ENCODE data around the gene SORCS3.

Gene SORCS3

GRCh38 chr10:104688251-104689042, 47.4 kb downstream of the SORCS3 start:
- H3K23ac ChIP-seq (ENCODE audit: low read length), result no peak overlapping the region
- no peak overlapping the region for H4K5ac ChIP-seq (ENCODE audit: low read length)
- no peak for DNase-seq
- no peak overlapping the region for H3K27ac ChIP-seq (ENCODE audit: low read depth, low read length)
- no peaks in the 10 kb centered on the region for H3K27me3 ChIP-seq (ENCODE audit: insufficient read depth, low read length, poor library complexity)
- H3K9ac ChIP-seq (ENCODE audit: low read length), result no peak overlapping the region
- H2BK15ac ChIP-seq (replicated peaks; ENCODE audit: low read depth), result no peak overlapping the region
- no peak overlapping the region for H3K4me2 ChIP-seq (ENCODE audit: low read length)
- H2AK5ac ChIP-seq (ENCODE audit: low read length), result no peak overlapping the region
- H3K18ac ChIP-seq (ENCODE audit: low read length), result no peak overlapping the region
- H3K4me3 ChIP-seq (ENCODE audit: low read length), result no peak overlapping the region
- H3K36me3 ChIP-seq (ENCODE audit: control insufficient read depth, insufficient read depth, low read length), result no peaks in the 10 kb centered on the region
- no peaks in the 10 kb centered on the region for H3K4me1 ChIP-seq (ENCODE audit: control insufficient read depth, low read depth, low read length)
- H4K8ac ChIP-seq (ENCODE audit: low read depth, low read length), result no peak overlapping the region
- no CpG with 5 or more reads among the region's 18 CpGs for WGBS (ENCODE audit: extremely low coverage, insufficient coverage, low lambda C conversion rate)
- H3K56ac ChIP-seq (ENCODE audit: low read length), result no peak overlapping the region
- H3K79me2 ChIP-seq (ENCODE audit: control insufficient read depth, insufficient read depth, low read length), result no peaks in the 10 kb centered on the region
- no peak overlapping the region for H2BK5ac ChIP-seq (ENCODE audit: low read length)
- no peak overlapping the region for H2BK120ac ChIP-seq (ENCODE audit: low read depth, low read length)
- H3K4ac ChIP-seq (ENCODE audit: low read depth, low read length), result no peak overlapping the region
- H3K79me1 ChIP-seq (ENCODE audit: low read length), result no peaks in the 10 kb centered on the region

DNA sequence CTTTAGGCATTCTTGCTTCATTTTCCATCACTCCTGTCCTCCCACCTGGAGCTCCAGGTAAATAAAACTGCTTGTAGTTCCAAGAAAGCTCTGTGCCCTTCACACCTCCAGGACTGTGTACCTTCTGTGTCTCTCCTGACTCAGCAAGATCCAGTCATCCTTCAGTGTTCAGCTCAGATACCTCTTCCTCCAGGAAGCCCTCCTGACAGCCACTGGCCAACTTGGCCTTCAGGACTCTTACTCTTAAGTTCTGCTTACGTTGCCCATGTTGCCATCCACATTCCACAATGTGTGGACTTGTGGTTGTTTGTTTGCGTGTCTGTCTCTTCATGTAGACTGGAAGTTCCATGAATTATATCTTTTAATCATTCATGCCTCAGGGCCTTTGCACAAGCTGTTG, 48.0 kb downstream of the SORCS3 start:
- Histone ChIP-seq H2AK5ac (ENCODE audit: low read length) (no peak overlapping the region), H3K4me1 (ENCODE audit: control insufficient read depth, low read depth, low read length) (no peaks in the 10 kb centered on the region), H3K4me3 (ENCODE audit: low read length) (no peak overlapping the region), H3K4me2 (ENCODE audit: low read length) (no peak overlapping the region), H3K36me3 (ENCODE audit: control insufficient read depth, insufficient read depth, low read length) (no peaks in the 10 kb centered on the region), H4K8ac (ENCODE audit: low read depth, low read length) (no peak overlapping the region), H3K18ac (ENCODE audit: low read length) (no peak overlapping the region), H3K79me1 (ENCODE audit: low read length) (no peaks in the 10 kb centered on the region), H3K4ac (ENCODE audit: low read depth, low read length) (no peak overlapping the region), H3K56ac (ENCODE audit: low read length) (no peak overlapping the region), H4K5ac (ENCODE audit: low read length) (no peak overlapping the region), H2BK120ac (ENCODE audit: low read depth, low read length) (no peak overlapping the region), H2BK15ac (replicated peaks; ENCODE audit: low read depth) (no peak overlapping the region), H3K27me3 (ENCODE audit: insufficient read depth, low read length, poor library complexity) (no peaks in the 10 kb centered on the region), H3K9ac (ENCODE audit: low read length) (no peak overlapping the region), H3K23ac (ENCODE audit: low read length) (no peak overlapping the region), H2BK5ac (ENCODE audit: low read length) (no peak overlapping the region), H3K79me2 (ENCODE audit: control insufficient read depth, insufficient read depth, low read length) (no peaks in the 10 kb centered on the region), H3K27ac (ENCODE audit: low read depth, low read length) (no peak overlapping the region)
- WGBS (ENCODE audit: extremely low coverage, insufficient coverage, low lambda C conversion rate), result no CpG with 5 or more reads among the region's 2 CpGs
- DNase-seq, result no peak

- H3K4me2 ChIP-seq (ENCODE audit: low read length), result no peak overlapping the region
- no peak overlapping the region for H2BK15ac ChIP-seq (replicated peaks; ENCODE audit: low read depth)
- no peak for DNase-seq
- H3K79me2 ChIP-seq (ENCODE audit: control insufficient read depth, insufficient read depth, low read length), result no peaks in the 10 kb centered on the region
- H3K4me1 ChIP-seq (ENCODE audit: control insufficient read depth, low read depth, low read length), result no peaks in the 10 kb centered on the region
- no peaks in the 10 kb centered on the region for H3K27me3 ChIP-seq (ENCODE audit: insufficient read depth, low read length, poor library complexity)
- no peak overlapping the region for H3K4me3 ChIP-seq (ENCODE audit: low read length)
- H3K27ac ChIP-seq (ENCODE audit: low read depth, low read length), result no peak overlapping the region
- no peaks in the 10 kb centered on the region for H3K36me3 ChIP-seq (ENCODE audit: control insufficient read depth, insufficient read depth, low read length)
- no peak overlapping the region for H3K23ac ChIP-seq (ENCODE audit: low read length)
- H4K8ac ChIP-seq (ENCODE audit: low read depth, low read length), result no peak overlapping the region
- no peak overlapping the region for H2AK5ac ChIP-seq (ENCODE audit: low read length)
- WGBS (ENCODE audit: extremely low coverage, insufficient coverage, low lambda C conversion rate), result no CpG with 5 or more reads among the region's 3 CpGs
- no peak overlapping the region for H2BK5ac ChIP-seq (ENCODE audit: low read length)
- no peak overlapping the region for H3K56ac ChIP-seq (ENCODE audit: low read length)
- no peak overlapping the region for H3K9ac ChIP-seq (ENCODE audit: low read length)
- no peak overlapping the region for H2BK120ac ChIP-seq (ENCODE audit: low read depth, low read length)
- no peak overlapping the region for H4K5ac ChIP-seq (ENCODE audit: low read length)
- no peak overlapping the region for H3K18ac ChIP-seq (ENCODE audit: low read length)
- no peaks in the 10 kb centered on the region for H3K79me1 ChIP-seq (ENCODE audit: low read length)
- H3K4ac ChIP-seq (ENCODE audit: low read depth, low read length), result no peak overlapping the region
Measured at GRCh38 chr10:104689547-104689946, 48.5 kb downstream of the SORCS3 start.

- Histone ChIP-seq H2BK5ac (ENCODE audit: low read length) (no peak overlapping the region), H3K23ac (ENCODE audit: low read length) (no peak overlapping the region), H3K4me1 (ENCODE audit: control insufficient read depth, low read depth, low read length) (no peaks in the 10 kb centered on the region), H3K27ac (ENCODE audit: low read depth, low read length) (no peak overlapping the region), H3K4me2 (ENCODE audit: low read length) (no peak overlapping the region), H3K79me2 (ENCODE audit: control insufficient read depth, insufficient read depth, low read length) (no peaks in the 10 kb centered on the region), H3K56ac (ENCODE audit: low read length) (no peak overlapping the region), H2BK15ac (replicated peaks; ENCODE audit: low read depth) (no peak overlapping the region), H2AK5ac (ENCODE audit: low read length) (no peak overlapping the region), H3K27me3 (ENCODE audit: insufficient read depth, low read length, poor library complexity) (no peaks in the 10 kb centered on the region), H3K18ac (ENCODE audit: low read length) (no peak overlapping the region), H3K4me3 (ENCODE audit: low read length) (no peak overlapping the region), H3K9ac (ENCODE audit: low read length) (no peak overlapping the region), H2BK120ac (ENCODE audit: low read depth, low read length) (no peak overlapping the region), H3K79me1 (ENCODE audit: low read length) (no peaks in the 10 kb centered on the region), H3K36me3 (ENCODE audit: control insufficient read depth, insufficient read depth, low read length) (no peaks in the 10 kb centered on the region), H3K4ac (ENCODE audit: low read depth, low read length) (no peak overlapping the region), H4K5ac (ENCODE audit: low read length) (no peak overlapping the region), H4K8ac (ENCODE audit: low read depth, low read length) (no peak overlapping the region)
- WGBS (ENCODE audit: extremely low coverage, insufficient coverage, low lambda C conversion rate), result no CpG with 5 or more reads among the region's 3 CpGs
- DNase-seq, result no peak
Measured at GRCh38 chr10:104690101-104690500, 49.0 kb downstream of the SORCS3 start.

- DNase-seq, result no peak
- WGBS (ENCODE audit: extremely low coverage, insufficient coverage, low lambda C conversion rate), result no CpG with 5 or more reads among the region's 1 CpG
Measured at GRCh38 chr10:104690959-104691358, 49.9 kb downstream of the SORCS3 start.

DNA sequence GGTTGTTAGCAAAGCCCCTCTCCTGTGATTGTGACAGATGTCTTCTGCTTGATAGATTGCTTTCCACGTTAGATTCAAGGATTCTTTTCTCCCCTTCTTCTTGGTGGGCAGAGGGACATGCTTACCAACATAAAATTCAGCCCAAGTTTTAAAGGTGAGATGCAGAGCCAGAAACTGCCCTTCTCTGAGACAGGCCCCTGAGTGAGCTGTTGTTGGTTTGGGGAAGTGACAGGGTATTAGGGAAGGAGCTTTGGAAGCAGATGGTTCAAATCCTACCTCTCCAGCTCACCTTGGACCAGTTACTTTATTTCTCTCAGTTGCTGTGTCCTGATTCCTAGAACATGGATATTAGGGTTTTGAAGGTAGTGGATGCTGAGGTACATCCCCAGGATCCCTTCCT, 53.0 kb downstream of the SORCS3 start:
- H3K36me3 ChIP-seq (ENCODE audit: control insufficient read depth, insufficient read depth, low read length), result no peaks in the 10 kb centered on the region
- no peak overlapping the region for H3K4me3 ChIP-seq (ENCODE audit: low read length)
- no peaks in the 10 kb centered on the region for H3K27me3 ChIP-seq (ENCODE audit: insufficient read depth, low read length, poor library complexity)
- WGBS (ENCODE audit: extremely low coverage, insufficient coverage, low lambda C conversion rate), result no CpG with 5 or more reads among the region's 1 CpG
- H3K27ac ChIP-seq (ENCODE audit: low read depth, low read length), result no peak overlapping the region
- H2BK15ac ChIP-seq (replicated peaks; ENCODE audit: low read depth), result no peak overlapping the region
- no peak overlapping the region for H3K23ac ChIP-seq (ENCODE audit: low read length)
- no peaks in the 10 kb centered on the region for H3K79me1 ChIP-seq (ENCODE audit: low read length)
- no peak overlapping the region for H3K9ac ChIP-seq (ENCODE audit: low read length)
- H4K5ac ChIP-seq (ENCODE audit: low read length), result no peak overlapping the region
- H3K4me1 ChIP-seq (ENCODE audit: control insufficient read depth, low read depth, low read length), result no peaks in the 10 kb centered on the region
- no peak overlapping the region for H3K4me2 ChIP-seq (ENCODE audit: low read length)
- H4K8ac ChIP-seq (ENCODE audit: low read depth, low read length), result no peak overlapping the region
- H2AK5ac ChIP-seq (ENCODE audit: low read length), result no peak overlapping the region
- no peaks in the 10 kb centered on the region for H3K79me2 ChIP-seq (ENCODE audit: control insufficient read depth, insufficient read depth, low read length)
- no peak overlapping the region for H3K56ac ChIP-seq (ENCODE audit: low read length)
- H3K18ac ChIP-seq (ENCODE audit: low read length), result no peak overlapping the region
- no peak overlapping the region for H2BK120ac ChIP-seq (ENCODE audit: low read depth, low read length)
- no peak for DNase-seq
- no peak overlapping the region for H3K4ac ChIP-seq (ENCODE audit: low read depth, low read length)
- H2BK5ac ChIP-seq (ENCODE audit: low read length), result no peak overlapping the region

More at GRCh38 chr10:104690959-104691358, 49.9 kb downstream of the SORCS3 start:
- H2AK5ac ChIP-seq (ENCODE audit: low read length), result no peak overlapping the region
- H2BK120ac ChIP-seq (ENCODE audit: low read depth, low read length), result no peak overlapping the region
- H4K8ac ChIP-seq (ENCODE audit: low read depth, low read length), result no peak overlapping the region
- H3K18ac ChIP-seq (ENCODE audit: low read length), result no peak overlapping the region
- H2BK15ac ChIP-seq (replicated peaks; ENCODE audit: low read depth), result no peak overlapping the region
- no peaks in the 10 kb centered on the region for H3K79me2 ChIP-seq (ENCODE audit: control insufficient read depth, insufficient read depth, low read length)
- no peaks in the 10 kb centered on the region for H3K4me1 ChIP-seq (ENCODE audit: control insufficient read depth, low read depth, low read length)
- H3K27ac ChIP-seq (ENCODE audit: low read depth, low read length), result no peak overlapping the region
- no peaks in the 10 kb centered on the region for H3K36me3 ChIP-seq (ENCODE audit: control insufficient read depth, insufficient read depth, low read length)
- H3K4ac ChIP-seq (ENCODE audit: low read depth, low read length), result no peak overlapping the region
- no peak overlapping the region for H2BK5ac ChIP-seq (ENCODE audit: low read length)
- no peak overlapping the region for H3K56ac ChIP-seq (ENCODE audit: low read length)
- H3K9ac ChIP-seq (ENCODE audit: low read length), result no peak overlapping the region
- H3K79me1 ChIP-seq (ENCODE audit: low read length), result no peaks in the 10 kb centered on the region
- no peak overlapping the region for H3K4me2 ChIP-seq (ENCODE audit: low read length)
- no peak overlapping the region for H3K4me3 ChIP-seq (ENCODE audit: low read length)
- no peak overlapping the region for H3K23ac ChIP-seq (ENCODE audit: low read length)
- H4K5ac ChIP-seq (ENCODE audit: low read length), result no peak overlapping the region
- H3K27me3 ChIP-seq (ENCODE audit: insufficient read depth, low read length, poor library complexity), result no peaks in the 10 kb centered on the region

Measured in mesendoderm (in vitro differentiated cells).